ENCODE results near the gene LTO1. TPM values are rescaled to one million over a fixed set of nuclear protein-coding genes. Genes with fewer than 3 reads are reported as not detected.
"Not testable (repeated sequence)": the region's sequence is repeated elsewhere in the genome, so short reads cannot be mapped to it uniquely, and the experiment has no call there.

The LTO1 gene
- total and polyA plus RNA-seq, 5 donors from 2014 or later, result 15.5 to 37.6 (median 18.0) TPM

DNA sequence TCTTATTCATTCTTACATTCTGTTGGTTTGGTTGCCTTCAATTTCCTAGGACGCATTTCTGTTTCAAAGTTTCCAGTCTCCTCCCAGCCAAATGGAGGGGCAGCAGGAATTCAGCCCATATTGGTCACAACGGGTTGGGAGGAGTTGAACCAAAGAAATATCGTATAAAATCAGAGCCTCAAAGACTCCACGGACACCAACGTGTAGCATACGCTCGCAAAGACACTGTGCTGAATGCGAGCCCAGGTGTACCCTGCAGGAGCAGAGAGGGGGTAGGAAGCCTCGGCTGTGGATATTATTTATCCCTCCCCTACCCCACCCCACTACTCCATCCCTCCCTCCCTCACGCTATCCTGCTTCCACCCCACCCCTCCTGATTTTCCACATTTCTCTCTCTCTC lies 49.7 kb downstream of the LTO1 start:
- H3K9me3 Mint-ChIP-seq, result peaks cover 0 to 4% (median 1%) of the 10 kb centered on the region in 7 donors
- no peak overlapping the region for H3K4me3 Mint-ChIP-seq
- no peak overlapping the region for H3K27ac ChIP-seq (ENCODE audit: insufficient read depth, low read length, poor library complexity, severe bottlenecking)
- no peaks in the 10 kb centered on the region for H3K4me1 Mint-ChIP-seq
- no peak overlapping the region for H3K4me3 ChIP-seq (ENCODE audit: low read depth, low read length)
- H3K27me3 ChIP-seq (ENCODE audit: control insufficient read depth, insufficient read depth, low read length), result no peaks in the 10 kb centered on the region
- H3K9me3 ChIP-seq (ENCODE audit: control insufficient read depth in 2 of 2, low read length in 2 of 2), result peaks cover 0 to 4% of the 10 kb centered on the region in 2 experiments
- DNase-seq, result no peak
- H3K4me1 ChIP-seq (ENCODE audit: control insufficient read depth, insufficient read depth, low read length, poor library complexity, severe bottlenecking), result no peaks in the 10 kb centered on the region
- no peaks in the 10 kb centered on the region for H3K36me3 Mint-ChIP-seq
- no peaks in the 10 kb centered on the region for H3K36me3 ChIP-seq (ENCODE audit: control insufficient read depth, insufficient read depth, low read length)
- H3K27ac Mint-ChIP-seq, result no peak overlapping the region
- H3K27me3 Mint-ChIP-seq, result peaks cover 25% of the 10 kb centered on the region
- no peak for ATAC-seq (ENCODE audit: low read depth in 2 of 2)

DNA sequence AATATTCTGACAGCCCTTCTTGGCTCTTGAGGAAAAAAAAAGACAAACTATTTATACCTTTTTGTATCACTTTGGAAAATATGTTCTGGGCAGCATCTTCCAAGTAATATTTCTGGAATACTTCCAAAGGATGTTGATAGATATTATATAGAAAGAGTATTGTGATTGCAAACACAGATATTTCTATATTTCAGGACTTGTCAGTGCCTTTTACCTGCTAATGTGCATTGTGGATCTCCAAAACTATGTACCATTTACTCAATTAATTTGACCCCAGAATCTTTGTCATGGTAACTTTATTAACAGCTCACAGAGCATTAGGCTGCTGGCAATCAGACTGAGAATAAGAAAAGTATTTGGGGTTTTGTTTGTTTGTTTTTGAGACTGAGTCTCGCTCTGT lies 50.9 kb downstream of the LTO1 start:
- Mint-ChIP-seq H3K27me3 (peaks cover 28% of the 10 kb centered on the region), H3K27ac (no peak overlapping the region), H3K36me3 (no peaks in the 10 kb centered on the region), H3K9me3 (peaks cover 0 to 2% (median 0%) of the 10 kb centered on the region in 7 donors), H3K4me3 (no peak overlapping the region), H3K4me1 (no peaks in the 10 kb centered on the region)
- no peak for ATAC-seq (ENCODE audit: low read depth in 2 of 2)
- Histone ChIP-seq H3K4me1 (ENCODE audit: control insufficient read depth, insufficient read depth, low read length, poor library complexity, severe bottlenecking) (no peaks in the 10 kb centered on the region), H3K4me3 (ENCODE audit: low read depth, low read length) (no peak overlapping the region), H3K27ac (ENCODE audit: insufficient read depth, low read length, poor library complexity, severe bottlenecking) (no peak overlapping the region), H3K27me3 (ENCODE audit: control insufficient read depth, insufficient read depth, low read length) (no peaks in the 10 kb centered on the region), H3K36me3 (ENCODE audit: control insufficient read depth, insufficient read depth, low read length) (no peaks in the 10 kb centered on the region), H3K9me3 (ENCODE audit: control insufficient read depth in 2 of 2, low read length in 2 of 2) (no peaks in the 10 kb centered on the region)
- DNase-seq, result no peak

DNA sequence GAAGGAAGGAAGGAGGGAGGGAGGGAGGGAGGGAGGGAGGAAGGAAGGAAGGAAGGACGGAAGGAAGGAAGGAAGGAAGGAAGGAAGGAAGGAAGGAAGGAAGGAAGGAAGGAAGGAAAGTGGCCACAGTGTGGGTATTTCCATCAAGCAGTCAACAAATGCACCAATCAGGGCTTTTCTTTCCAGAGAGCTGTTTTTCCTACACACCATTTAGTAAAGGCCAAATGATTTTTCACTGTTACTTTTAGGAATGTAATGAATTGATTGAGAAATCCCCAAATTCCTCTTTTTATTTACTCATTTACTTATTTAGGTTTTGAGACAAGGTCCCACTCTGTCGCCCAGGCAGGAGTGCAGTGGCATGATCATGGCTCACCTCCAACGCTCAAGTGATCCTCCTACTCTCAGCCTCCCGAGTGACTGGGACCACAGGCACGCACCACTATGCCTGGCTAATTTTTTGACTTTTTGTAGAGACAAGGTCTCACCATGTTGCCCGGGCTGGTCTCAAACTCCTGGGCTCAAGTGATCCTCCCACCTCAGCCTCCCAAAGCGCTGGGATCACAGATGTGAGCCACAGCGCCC lies 53.0 kb downstream of the LTO1 start:
- not testable (repeated sequence) for H3K4me1 ChIP-seq (ENCODE audit: control insufficient read depth, insufficient read depth, low read length, poor library complexity, severe bottlenecking); H3K36me3 ChIP-seq (ENCODE audit: control insufficient read depth, insufficient read depth, low read length); DNase-seq; H3K36me3 Mint-ChIP-seq; H3K4me3 ChIP-seq (ENCODE audit: low read depth, low read length); H3K9me3 Mint-ChIP-seq; H3K9me3 ChIP-seq (ENCODE audit: control insufficient read depth in 2 of 2, low read length in 2 of 2); H3K27ac ChIP-seq (ENCODE audit: insufficient read depth, low read length, poor library complexity, severe bottlenecking); H3K4me3 Mint-ChIP-seq; H3K4me1 Mint-ChIP-seq; H3K27ac Mint-ChIP-seq; H3K27me3 ChIP-seq (ENCODE audit: control insufficient read depth, insufficient read depth, low read length); ATAC-seq (ENCODE audit: low read depth in 2 of 2)
- H3K27me3 Mint-ChIP-seq, result peaks cover 33% of the 10 kb centered on the region

DNA sequence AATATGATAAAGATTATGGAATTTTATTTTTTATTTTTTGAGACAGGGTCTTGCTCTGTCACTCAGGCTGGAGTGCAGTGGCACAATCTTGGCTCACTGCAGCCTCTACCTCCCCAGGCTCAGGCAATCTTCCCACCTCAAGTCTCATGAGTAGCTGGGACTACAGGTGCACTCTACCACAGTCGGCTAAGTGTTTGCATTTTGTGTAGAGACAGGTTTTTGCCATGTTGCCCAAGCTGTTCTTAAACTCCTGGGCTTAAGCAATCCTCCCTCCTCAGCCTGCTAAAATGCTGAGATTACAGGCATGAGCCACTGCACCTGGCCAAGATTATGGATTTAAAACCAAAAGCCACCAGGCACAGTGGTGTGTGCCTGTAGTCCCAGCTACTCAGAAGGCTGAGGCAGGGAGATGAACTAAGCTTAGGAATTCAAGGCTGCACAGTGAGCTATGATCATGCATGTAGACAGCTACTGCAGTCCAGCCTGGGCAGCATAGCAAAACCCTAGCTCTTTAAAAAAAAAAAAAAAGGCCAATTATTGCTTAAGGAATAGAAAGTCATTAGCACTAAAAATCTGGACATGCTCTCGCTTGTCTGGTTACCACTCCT lies 54.4 kb downstream of the LTO1 start:
- Histone ChIP-seq H3K4me1 (ENCODE audit: control insufficient read depth, insufficient read depth, low read length, poor library complexity, severe bottlenecking) (no peaks in the 10 kb centered on the region), H3K36me3 (ENCODE audit: control insufficient read depth, insufficient read depth, low read length) (no peaks in the 10 kb centered on the region), H3K27me3 (ENCODE audit: control insufficient read depth, insufficient read depth, low read length) (no peaks in the 10 kb centered on the region), H3K27ac (ENCODE audit: insufficient read depth, low read length, poor library complexity, severe bottlenecking) (no peak overlapping the region), H3K4me3 (ENCODE audit: low read depth, low read length) (no peak overlapping the region), H3K9me3 (ENCODE audit: control insufficient read depth in 2 of 2, low read length in 2 of 2) (no peaks in the 10 kb centered on the region)
- no peak overlapping the region for H3K27ac Mint-ChIP-seq
- H3K4me1 Mint-ChIP-seq, result no peaks in the 10 kb centered on the region
- ATAC-seq (ENCODE audit: low read depth in 2 of 2), result no peak
- H3K36me3 Mint-ChIP-seq, result no peaks in the 10 kb centered on the region
- H3K4me3 Mint-ChIP-seq, result no peak overlapping the region
- peaks cover 24% of the 10 kb centered on the region for H3K27me3 Mint-ChIP-seq
- no peak for DNase-seq
- peaks cover 0 to 2% (median 0%) of the 10 kb centered on the region in 7 donors for H3K9me3 Mint-ChIP-seq

DNA sequence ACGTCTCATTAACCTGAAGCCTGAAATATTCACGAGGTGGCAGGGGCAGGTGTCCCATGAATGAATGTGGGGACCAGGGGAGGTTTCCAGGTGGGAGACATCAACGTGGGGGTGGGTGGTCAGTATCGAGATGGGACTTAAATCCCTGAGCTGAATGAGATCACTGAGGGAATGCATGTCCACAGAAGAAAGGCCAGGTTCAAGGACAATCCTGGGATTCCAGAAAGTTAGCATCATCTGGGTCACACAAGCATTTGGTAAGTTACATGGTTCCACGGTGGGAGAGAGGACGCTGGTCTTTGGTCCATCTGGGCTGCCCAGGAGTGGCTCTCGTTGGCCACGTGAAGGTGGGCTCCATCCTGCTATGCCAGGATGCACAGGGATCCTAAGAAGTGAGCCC lies 56.9 kb downstream of the LTO1 start:
- H3K27ac ChIP-seq (ENCODE audit: insufficient read depth, low read length, poor library complexity, severe bottlenecking), result no peak overlapping the region
- H3K4me1 Mint-ChIP-seq, result no peaks in the 10 kb centered on the region

DNA sequence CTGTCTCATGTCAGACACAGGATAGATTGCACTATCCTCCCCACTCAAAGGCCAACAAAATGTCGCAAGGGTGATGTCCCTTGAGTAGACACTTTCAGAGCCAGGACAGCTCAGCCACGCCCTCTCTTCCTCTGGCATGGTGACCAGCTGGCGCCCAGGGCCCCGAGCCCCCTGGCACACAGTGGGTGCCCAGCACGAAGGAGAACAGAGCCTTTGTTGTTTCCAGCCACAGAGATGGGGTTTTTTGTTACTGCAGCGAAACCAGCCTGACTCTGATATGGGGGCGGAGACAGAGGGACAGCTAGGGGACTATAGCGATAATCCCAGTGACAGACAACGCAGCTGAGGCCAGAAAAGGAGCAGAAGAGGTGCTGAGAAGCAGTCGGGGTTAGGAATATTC lies 57.5 kb downstream of the LTO1 start:
- no peaks in the 10 kb centered on the region for H3K4me1 ChIP-seq (ENCODE audit: control insufficient read depth, insufficient read depth, low read length, poor library complexity, severe bottlenecking)
- H3K36me3 ChIP-seq (ENCODE audit: control insufficient read depth, insufficient read depth, low read length), result no peaks in the 10 kb centered on the region
- H3K27me3 ChIP-seq (ENCODE audit: control insufficient read depth, insufficient read depth, low read length), result no peaks in the 10 kb centered on the region
- no peak overlapping the region for H3K27ac Mint-ChIP-seq
- no peaks in the 10 kb centered on the region for H3K36me3 Mint-ChIP-seq
- peaks cover 9% of the 10 kb centered on the region for H3K27me3 Mint-ChIP-seq
- DNase-seq (no peak), ATAC-seq (ENCODE audit: low read depth in 2 of 2) (no peak)
- H3K4me3 Mint-ChIP-seq, result no peak overlapping the region
- no peaks in the 10 kb centered on the region for H3K4me1 Mint-ChIP-seq
- peaks cover 0 to 2% (median 0%) of the 10 kb centered on the region in 7 donors for H3K9me3 Mint-ChIP-seq
- H3K27ac ChIP-seq (ENCODE audit: insufficient read depth, low read length, poor library complexity, severe bottlenecking), result no peak overlapping the region
- H3K9me3 ChIP-seq (ENCODE audit: control insufficient read depth in 2 of 2, low read length in 2 of 2), result no peaks in the 10 kb centered on the region
- no peak overlapping the region for H3K4me3 ChIP-seq (ENCODE audit: low read depth, low read length)

More for the DNA sequence above, 56.9 kb downstream of the LTO1 start:
- Mint-ChIP-seq H3K27me3 (peaks cover 9% of the 10 kb centered on the region), H3K27ac (no peak overlapping the region), H3K36me3 (no peaks in the 10 kb centered on the region), H3K9me3 (peaks cover 0 to 2% (median 0%) of the 10 kb centered on the region in 7 donors), H3K4me3 (no peak overlapping the region)
- no peak overlapping the region for H3K4me3 ChIP-seq (ENCODE audit: low read depth, low read length)
- H3K36me3 ChIP-seq (ENCODE audit: control insufficient read depth, insufficient read depth, low read length), result no peaks in the 10 kb centered on the region
- DNase-seq (no peak), ATAC-seq (ENCODE audit: low read depth in 2 of 2) (no peak)
- H3K27me3 ChIP-seq (ENCODE audit: control insufficient read depth, insufficient read depth, low read length), result no peaks in the 10 kb centered on the region
- no peaks in the 10 kb centered on the region for H3K4me1 ChIP-seq (ENCODE audit: control insufficient read depth, insufficient read depth, low read length, poor library complexity, severe bottlenecking)
- no peaks in the 10 kb centered on the region for H3K9me3 ChIP-seq (ENCODE audit: control insufficient read depth in 2 of 2, low read length in 2 of 2)

DNA sequence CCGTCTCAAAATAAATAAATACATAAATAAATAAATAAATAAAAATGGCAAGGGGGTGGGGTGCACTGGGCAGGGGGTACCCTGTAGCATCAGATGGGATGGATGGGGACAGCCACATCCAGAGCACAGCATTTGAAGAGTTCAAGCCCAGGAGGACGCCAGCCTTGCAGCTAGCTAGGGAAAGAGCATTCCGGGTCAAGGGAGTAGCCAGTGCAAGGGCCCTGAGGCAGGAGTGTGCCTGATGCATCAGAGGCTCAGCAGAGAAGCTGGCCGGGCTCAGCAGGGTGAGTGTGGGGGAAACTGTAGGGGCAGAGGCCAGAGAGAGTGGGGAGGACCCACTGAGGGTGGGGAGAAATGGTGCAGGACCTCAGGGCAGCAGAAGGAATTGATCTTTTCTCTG lies 57.9 kb downstream of the LTO1 start:
- H3K27ac ChIP-seq (ENCODE audit: insufficient read depth, low read length, poor library complexity, severe bottlenecking), result no peak overlapping the region
- H3K36me3 ChIP-seq (ENCODE audit: control insufficient read depth, insufficient read depth, low read length), result no peaks in the 10 kb centered on the region
- H3K4me1 ChIP-seq (ENCODE audit: control insufficient read depth, insufficient read depth, low read length, poor library complexity, severe bottlenecking), result no peaks in the 10 kb centered on the region
- Mint-ChIP-seq H3K36me3 (no peaks in the 10 kb centered on the region), H3K27me3 (peaks cover 9% of the 10 kb centered on the region), H3K27ac (no peak overlapping the region), H3K4me3 (no peak overlapping the region), H3K4me1 (no peaks in the 10 kb centered on the region), H3K9me3 (peaks cover 0 to 2% (median 0%) of the 10 kb centered on the region in 7 donors)
- DNase-seq, result no peak
- H3K4me3 ChIP-seq (ENCODE audit: low read depth, low read length), result no peak overlapping the region
- no peaks in the 10 kb centered on the region for H3K27me3 ChIP-seq (ENCODE audit: control insufficient read depth, insufficient read depth, low read length)
- no peaks in the 10 kb centered on the region for H3K9me3 ChIP-seq (ENCODE audit: control insufficient read depth in 2 of 2, low read length in 2 of 2)
- ATAC-seq (ENCODE audit: low read depth in 2 of 2), result no peak

Measured in CD4-positive, CD25-positive, alpha-beta regulatory T cell (primary cell).